Activated B cell treated with CpG ODN at 0.5 μM for 24 hours (primary cell): ENCODE measurements around the gene RNGTT. TPM values are rescaled to one million over a fixed set of nuclear protein-coding genes. Genes with fewer than 3 reads are reported as not detected.

ENCODE experiments used
- ATAC-seq: fragments of 200-7000 bp; cut with Tn5 transposase; one replicate; pipeline ENCODE4 v1.10.0; 2021; ENCODE audit warnings: low read depth, mild to moderate bottlenecking, moderate library complexity
- CTCF ChIA-PET: fragments of 350-600 bp; sonication (Branson Sonifier 250); formaldehyde crosslinking; loops from one replicate; lab custom pipeline; 2021; ENCODE audit warnings: antibody characterized with exemption; lab: Charles Lee
- POLR2A ChIA-PET: fragments of 350-600 bp; sonication (Branson Sonifier 250); formaldehyde crosslinking; loops from one replicate; lab custom pipeline; 2021; ENCODE audit warnings: antibody characterized with exemption; lab: Charles Lee
- DNase-seq: peaks from one replicate; pipeline ENCODE4 v3.0.0; 2022
- H3K27ac Mint-ChIP-seq: one replicate; pipeline ENCODE4 v1.8.0; 2020; ENCODE audit warnings: mixed read lengths
- H3K27me3 Mint-ChIP-seq: one replicate; pipeline ENCODE4 v1.8.0; 2021; ENCODE audit warnings: mixed read lengths
- H3K36me3 Mint-ChIP-seq: one replicate; pipeline ENCODE4 v1.8.0; 2021; ENCODE audit warnings: low read depth, mixed read lengths
- H3K4me1 Mint-ChIP-seq: one replicate; pipeline ENCODE4 v1.8.0; 2021; ENCODE audit warnings: mixed read lengths
- H3K4me3 Mint-ChIP-seq: one replicate; pipeline ENCODE4 v1.8.0; 2020; ENCODE audit warnings: mild to moderate bottlenecking, mixed read lengths
- H3K9me3 Mint-ChIP-seq: one replicate; pipeline ENCODE4 v1.8.0; 2020; ENCODE audit warnings: mixed read lengths
- intact Hi-C: fragments of 100-400 bp; cut with micrococcal nuclease; formaldehyde crosslinking; loops from one replicate; pipeline ENCODE4 v1.15.1; 2024
- total RNA-seq: library from RNA; stranded (reverse); gene quantifications from 2 replicates; pipeline ENCODE4 v1.2.3, GENCODE V29; 2022
- TF ChIP-seq, protein P1 (sequence below): fragments of 200-600 bp; IDR thresholded peaks from one replicate; pipeline ENCODE4 v1.8.0; 2022; ENCODE audit warnings: antibody characterized with exemption, mild to moderate bottlenecking

RNGTT gene
- total RNA-seq, 1 donor from 2014 or later = 25.9 TPM

- Mint-ChIP-seq H3K27ac (no peak overlapping the region), H3K9me3 (peaks cover 10% of the 10 kb centered on the region), H3K4me3 (no peak overlapping the region), H3K4me1 (no peaks in the 10 kb centered on the region), H3K27me3 (peaks cover 4% of the 10 kb centered on the region), H3K36me3 (no peaks in the 10 kb centered on the region)
- TF ChIP-seq, protein P1, sequence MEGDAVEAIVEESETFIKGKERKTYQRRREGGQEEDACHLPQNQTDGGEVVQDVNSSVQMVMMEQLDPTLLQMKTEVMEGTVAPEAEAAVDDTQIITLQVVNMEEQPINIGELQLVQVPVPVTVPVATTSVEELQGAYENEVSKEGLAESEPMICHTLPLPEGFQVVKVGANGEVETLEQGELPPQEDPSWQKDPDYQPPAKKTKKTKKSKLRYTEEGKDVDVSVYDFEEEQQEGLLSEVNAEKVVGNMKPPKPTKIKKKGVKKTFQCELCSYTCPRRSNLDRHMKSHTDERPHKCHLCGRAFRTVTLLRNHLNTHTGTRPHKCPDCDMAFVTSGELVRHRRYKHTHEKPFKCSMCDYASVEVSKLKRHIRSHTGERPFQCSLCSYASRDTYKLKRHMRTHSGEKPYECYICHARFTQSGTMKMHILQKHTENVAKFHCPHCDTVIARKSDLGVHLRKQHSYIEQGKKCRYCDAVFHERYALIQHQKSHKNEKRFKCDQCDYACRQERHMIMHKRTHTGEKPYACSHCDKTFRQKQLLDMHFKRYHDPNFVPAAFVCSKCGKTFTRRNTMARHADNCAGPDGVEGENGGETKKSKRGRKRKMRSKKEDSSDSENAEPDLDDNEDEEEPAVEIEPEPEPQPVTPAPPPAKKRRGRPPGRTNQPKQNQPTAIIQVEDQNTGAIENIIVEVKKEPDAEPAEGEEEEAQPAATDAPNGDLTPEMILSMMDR = no peak
- POLR2A ChIA-PET = no interaction called here
- no peak for DNase-seq
- no peak for ATAC-seq
- CTCF ChIA-PET = no interaction called here
- intact Hi-C loops = no loop called here
Measured at GRCh38 chr6:88584581-88585275, 378.7 kb downstream of the RNGTT start.

DNA sequence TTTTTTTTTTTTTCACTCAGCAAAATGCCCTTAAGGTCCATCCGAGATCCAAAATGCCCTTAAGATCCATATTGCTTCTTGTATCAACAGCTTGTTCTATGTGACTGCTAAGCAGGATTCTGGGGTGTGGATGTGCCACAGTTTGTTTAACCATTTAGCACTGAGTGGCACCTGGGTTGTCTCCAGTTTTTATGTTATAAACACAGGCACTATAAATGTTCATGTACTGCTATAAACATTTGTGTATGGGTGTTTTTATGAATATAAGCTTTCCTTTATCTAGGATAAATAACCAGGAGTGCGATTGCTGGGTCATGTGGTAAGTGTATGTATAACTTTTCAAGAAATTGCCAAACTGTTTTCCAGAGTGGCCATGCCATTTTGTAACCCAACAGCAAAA lies 386.0 kb downstream of the RNGTT start:
- Mint-ChIP-seq H3K4me1 (no peaks in the 10 kb centered on the region), H3K27ac (no peak overlapping the region), H3K4me3 (no peak overlapping the region), H3K9me3 (peaks cover 5% of the 10 kb centered on the region), H3K27me3 (no peaks in the 10 kb centered on the region), H3K36me3 (no peaks in the 10 kb centered on the region)
- intact Hi-C loops = no loop called here
- CTCF ChIA-PET = no interaction called here
- no peak for DNase-seq
- POLR2A ChIA-PET = interaction anchor here (0.6 kb wide), 1 partner anchor 686 kb away, joined by 5 read pairs; no protein-coding TSS in a partner anchor
- TF ChIP-seq, protein P1 = no peak
- ATAC-seq = no peak

DNA sequence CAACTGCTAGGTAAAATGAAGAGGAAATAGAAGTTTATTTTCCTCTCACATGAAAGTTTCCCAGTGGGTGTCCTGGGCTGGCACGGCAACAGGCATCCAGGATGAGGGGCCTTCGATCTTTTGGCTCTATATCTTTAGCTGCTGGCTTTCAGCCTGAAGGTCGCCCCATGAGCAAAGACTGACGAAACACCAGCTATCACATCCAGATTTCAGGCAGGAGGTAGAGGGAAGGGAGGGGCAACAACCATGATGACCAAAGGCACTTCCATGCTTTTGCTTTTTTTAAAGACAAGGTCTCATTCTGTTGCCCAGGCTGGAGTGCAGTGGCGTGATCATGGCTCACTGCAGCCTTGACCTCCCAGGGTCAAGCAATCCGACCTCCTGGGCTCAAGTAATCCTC lies 387.9 kb downstream of the RNGTT start:
- ChIA-PET CTCF (no interaction called here), POLR2A (no interaction called here)
- Mint-ChIP-seq H3K4me3 (no peak overlapping the region), H3K27me3 (no peaks in the 10 kb centered on the region), H3K9me3 (peaks cover 6% of the 10 kb centered on the region), H3K4me1 (no peaks in the 10 kb centered on the region), H3K36me3 (no peaks in the 10 kb centered on the region), H3K27ac (no peak overlapping the region)
- TF ChIP-seq, protein P1 = no peak
- intact Hi-C loops = no loop called here
- DNase-seq (no peak), ATAC-seq (no peak)

- Mint-ChIP-seq H3K27me3 (no peaks in the 10 kb centered on the region), H3K4me3 (no peak overlapping the region), H3K4me1 (no peaks in the 10 kb centered on the region), H3K36me3 (no peaks in the 10 kb centered on the region), H3K9me3 (peaks cover 6% of the 10 kb centered on the region), H3K27ac (no peak overlapping the region)
- CTCF ChIA-PET = no interaction called here
- no peak for ATAC-seq
- POLR2A ChIA-PET = no interaction called here
- no peak for DNase-seq
- intact Hi-C loops = no loop called here
- TF ChIP-seq, protein P1 = no peak
Measured at GRCh38 chr6:88574651-88575050, 388.8 kb downstream of the RNGTT start.

- no peak overlapping the region for H3K27ac Mint-ChIP-seq
- CTCF ChIA-PET = no interaction called here
Measured at GRCh38 chr6:88574031-88574430, 389.4 kb downstream of the RNGTT start.

More at GRCh38 chr6:88574031-88574430, 389.4 kb downstream of the RNGTT start:
- no peak for ATAC-seq
- DNase-seq = no peak
- H3K4me3 Mint-ChIP-seq = no peak overlapping the region
- TF ChIP-seq, protein P1 = no peak
- peaks cover 1% of the 10 kb centered on the region for H3K36me3 Mint-ChIP-seq
- intact Hi-C loops = no loop called here
- H3K27me3 Mint-ChIP-seq = no peaks in the 10 kb centered on the region
- no peaks in the 10 kb centered on the region for H3K4me1 Mint-ChIP-seq
- H3K9me3 Mint-ChIP-seq = peaks cover 10% of the 10 kb centered on the region
- POLR2A ChIA-PET = no interaction called here
